HepG2 (cell line): ENCODE data around the gene CXCL3. TPM values are rescaled to one million over a fixed set of nuclear protein-coding genes. Genes with fewer than 3 reads are reported as not detected.

Source experiments
- ATAC-seq: fragments of 200-7000 bp; cut with Tn5 transposase; 3 replicates; pipeline ENCODE4 v1.9.1; 2020; ENCODE audit warnings: mild to moderate bottlenecking, moderate library complexity
- BruUV-seq: library from RNA; stranded (reverse); fragments of 400-500 nt; replicated peaks from 2 replicates; lab custom pipeline; 2021; lab: Mats Ljungman, UMichigan
- CTCF ChIA-PET: fragments of 300-600 bp; formaldehyde crosslinking; extraction: SDS; loops from one replicate; lab custom pipeline; 2021; ENCODE audit warnings: low total read pairs, inconsistent platforms, low intra/inter-chr PET ratio; lab: Yijun Ruan, JAX
- POLR2A ChIA-PET: fragments of 350-600 bp; sonication (Branson Sonifier 250); formaldehyde crosslinking; loops from one replicate; lab custom pipeline; 2020; ENCODE audit warnings: antibody characterized with exemption, inconsistent platforms; lab: Yijun Ruan, JAX
- DNase-seq: peaks from one replicate; pipeline ENCODE4 v3.0.0-alpha.2; 2015; ENCODE audit warnings: low spot score
- FAIRE-seq: peaks from 3 replicates; lab custom pipeline; 2011; peaks lifted over from hg19 to GRCh38; lab: Jason Lieb, UNC
- H2AFZ ChIP-seq: one replicate; pipeline ENCODE4 v1.6.1; 2011; ENCODE audit warnings: low read length, inconsistent platforms
- H3K27ac ChIP-seq: fragments of 300-600 bp; 3 replicates; pipeline ENCODE4 v1.8.0; 2011; ENCODE audit warnings: mixed run types, mild to moderate bottlenecking, mixed read lengths, low read length, inconsistent platforms; ENCODE audit not compliant: insufficient read depth; ENCODE audit errors: extremely low read length
- H3K27me3 ChIP-seq, 2 experiments: fragments of 200-600 bp in 1 of 2; 2 replicates in 1 of 2; 3 replicates in 1 of 2; pipeline versions ENCODE4 v1.6.0 to v1.8.0; 2011; ENCODE audit warnings: low read length in 2 of 2, mild to moderate bottlenecking in 2 of 2, moderate library complexity in 2 of 2, inconsistent platforms in 1 of 2; ENCODE audit not compliant: insufficient read depth in 2 of 2, control insufficient read depth in 1 of 2
- H3K36me3 ChIP-seq, 2 experiments: fragments of 200-600 bp in 1 of 2; replicated peaks in 1 of 2; 2 replicates in 1 of 2; 3 replicates in 1 of 2; pipeline versions ENCODE4 v1.5.1 to v1.8.0; 2011; ENCODE audit warnings: low read length in 2 of 2, inconsistent platforms in 1 of 2; ENCODE audit not compliant: insufficient read depth in 2 of 2, control insufficient read depth in 1 of 2
- H3K4me1 ChIP-seq: 2 replicates; pipeline ENCODE4 v1.5.1; 2012; ENCODE audit warnings: low read length, inconsistent platforms; ENCODE audit not compliant: insufficient read depth
- H3K4me2 ChIP-seq: 2 replicates; pipeline ENCODE4 v1.6.0; 2011; ENCODE audit warnings: low read depth, low read length, inconsistent platforms
- H3K4me3 ChIP-seq, 3 experiments: fragments of 200-600 bp in 1 of 3; sonication (generic), shearing (Covaris generic) in 1 of 3; replicated peaks in 1 of 3; 2 replicates each; pipeline ENCODE4 v1.5.1; 2011 to 2016; ENCODE audit warnings: low read length in 3 of 3, inconsistent platforms in 2 of 3, low read depth in 2 of 3, mild to moderate bottlenecking in 2 of 3, control low read depth in 1 of 3, mixed read lengths in 1 of 3; ENCODE audit not compliant: insufficient read depth in 1 of 3
- H3K79me2 ChIP-seq: one replicate; pipeline ENCODE4 v1.6.1; 2011; ENCODE audit warnings: low read length, inconsistent platforms; ENCODE audit not compliant: insufficient read depth
- H3K9ac ChIP-seq: 2 replicates; pipeline ENCODE4 v1.6.0; 2011; ENCODE audit warnings: mild to moderate bottlenecking, low read depth, low read length, inconsistent platforms; ENCODE audit not compliant: insufficient read depth
- H3K9me3 ChIP-seq: 2 replicates; pipeline ENCODE4 v1.5.1; 2012; ENCODE audit warnings: mild to moderate bottlenecking, low read length
- H4K20me1 ChIP-seq: 2 replicates; pipeline ENCODE4 v1.6.0; 2011; ENCODE audit warnings: inconsistent platforms, mild to moderate bottlenecking, low read length, moderate library complexity; ENCODE audit not compliant: insufficient read depth
- AGO1 ChIP-seq: fragments of 200-400 bp; formaldehyde crosslinking; IDR thresholded peaks from 2 replicates; pipeline ENCODE4 v1.6.1; 2017; ENCODE audit warnings: mild to moderate bottlenecking, low read depth, low read length, moderate library complexity; ENCODE audit not compliant: poor library complexity, severe bottlenecking
- BHLHE40 ChIP-seq: IDR thresholded peaks from 2 replicates; pipeline ENCODE4 v1.6.1; 2011; ENCODE audit warnings: low read length, improper control_type of control experiment
- MIXL1 ChIP-seq: IDR thresholded peaks from 2 replicates; pipeline ENCODE4 v1.6.1; 2016
- RFXAP ChIP-seq: sonication (generic); formaldehyde crosslinking; IDR thresholded peaks from 2 replicates; pipeline ENCODE4 v1.4.0; 2020; ENCODE audit warnings: missing genetic modification reagents, borderline replicate concordance
- U2AF1 ChIP-seq: fragments of 200-400 bp; formaldehyde crosslinking; optimal IDR thresholded peaks from 2 replicates; pipeline ENCODE3; 2017; ENCODE audit warnings: mild to moderate bottlenecking, low read depth, low read length
- ZNF142 ChIP-seq: sonication (generic); formaldehyde crosslinking; IDR thresholded peaks from 2 replicates; pipeline ENCODE4 v1.4.0; 2020; ENCODE audit warnings: missing genetic modification reagents
- in situ Hi-C: cut with HindIII; loops from 2 replicates; pipeline ENCODE4 v1.10.0; 2017; ENCODE audit warnings: low pct_unique_long_range_greater_than_20kb; ENCODE audit not compliant: extremely low pct_ligation_motif_present
- intact Hi-C: fragments of 100-400 bp; cut with micrococcal nuclease; formaldehyde crosslinking; loops from one replicate; pipeline ENCODE4 v1.10.0; 2022; ENCODE audit not compliant: unreplicated experiment
- polyA plus RNA-seq, 8 experiments: library from polyadenylated mRNA; depleted of rRNA in 3 of 8; stranded (reverse) in 7 of 8; unstranded in 1 of 8; fragments of >200 nt; fragmentation: Illumina TruSeq in 4 of 8; extraction: Trizol in 4 of 8; gene quantifications; 2 replicates each; pipeline versions ENCODE4 v1.2.1 to v1.2.3, GENCODE V29; 2011 to 2016; ENCODE audit warnings: low read depth in 4 of 8, missing spikeins in 1 of 8, mixed read lengths in 1 of 8; ENCODE audit not compliant: insufficient read depth in 1 of 8
- total RNA-seq, 5 experiments: library from RNA; depleted of rRNA; stranded (reverse); fragments of >200 nt; fragmentation: Illumina TruSeq; extraction: Trizol; gene quantifications; 2 replicates each; pipeline ENCODE4 v1.2.3, GENCODE V29; 2016; ENCODE audit warnings: low read depth in 1 of 5

The CXCL3 gene
- total and polyA plus RNA-seq, 2 of the 13 experiments (the other 11 are each of a cell fraction or from before 2014, with no cell fraction given): 0.13 TPM; not detected in 1

DNA sequence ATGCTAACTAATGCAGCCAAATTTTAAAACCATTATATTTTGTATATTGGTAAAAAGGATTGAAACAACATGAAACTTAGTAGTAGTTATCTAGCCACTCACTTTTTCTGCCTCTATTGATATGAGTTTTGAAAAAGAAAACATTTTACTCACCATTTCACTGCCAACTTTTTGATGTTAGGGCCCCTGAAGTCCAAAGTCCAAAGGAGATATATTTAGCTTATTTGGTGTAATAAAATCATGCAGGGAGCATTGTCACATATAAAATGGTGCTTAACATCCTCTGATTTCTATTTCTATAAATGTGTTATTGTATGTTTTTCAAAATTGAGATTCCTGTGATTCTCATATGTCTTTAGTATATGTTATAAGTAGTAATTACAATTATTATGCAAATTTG is 24.5 kb upstream of the CXCL3 start:
- BruUV-seq: no TSS peak
- ChIA-PET POLR2A (no interaction called here), CTCF (no interaction called here)
- no peaks in the 10 kb centered on the region for H3K79me2 ChIP-seq
- DNase-seq (no peak), ATAC-seq (no peak), FAIRE-seq (no peak)
- no peaks in the 10 kb centered on the region for H4K20me1 ChIP-seq
- in situ Hi-C loops: no loop called here
- H3K4me3 ChIP-seq: no peak overlapping the region
- H3K27ac ChIP-seq: no peak overlapping the region
- no peaks in the 10 kb centered on the region for H3K27me3 ChIP-seq
- H3K4me2 ChIP-seq: no peak overlapping the region
- H3K9me3 ChIP-seq: no peaks in the 10 kb centered on the region
- H3K4me1 ChIP-seq: no peaks in the 10 kb centered on the region
- intact Hi-C loops: no loop called here
- TF ChIP-seq RFXAP (no peak), BHLHE40 (no peak), AGO1 (no peak), MIXL1 (CRISPR knock-in tag) (no peak), U2AF1 (no peak), ZNF142 (CRISPR knock-in tag) (no peak)
- no peaks in the 10 kb centered on the region for H3K36me3 ChIP-seq
- no peak overlapping the region for H3K9ac ChIP-seq
- H2AFZ ChIP-seq: no peak overlapping the region
